CD4-positive, alpha-beta T cell treated with Interleukin-1 beta for 1 hour (primary cell): ENCODE data around the gene SLC44A4.
"Not testable (repeated sequence)": the region's sequence is repeated elsewhere in the genome, so short reads cannot be mapped to it uniquely, and the experiment has no call there.

ENCODE experiments used
- DNase-seq, 2 donors: peaks; one replicate each; pipeline ENCODE4 v3.0.0-alpha.2; 2020 to 2022

The SLC44A4 gene

DNA sequence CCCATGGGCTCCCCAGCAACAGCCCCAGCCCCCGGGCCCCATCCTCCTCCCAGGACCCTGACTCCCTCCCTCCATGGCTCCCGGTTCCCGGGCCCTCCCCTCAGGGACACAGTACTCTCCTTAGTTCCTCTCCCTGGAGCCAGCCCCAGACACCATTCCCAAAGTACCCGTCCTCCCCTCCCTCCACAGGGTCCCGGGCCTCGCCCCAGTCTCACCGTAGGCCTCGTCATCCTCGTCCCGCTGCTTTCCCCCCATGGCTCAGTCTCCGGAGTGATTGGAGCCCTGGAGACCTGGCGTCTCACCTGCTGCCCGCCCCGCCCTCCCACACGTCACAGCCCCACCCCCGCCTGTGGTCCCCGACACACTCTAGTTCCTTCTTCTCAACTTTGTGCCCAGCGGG, at the start of gene SLC44A4:
SLC44A4 (minus strand) TSS at position 272 of the 400 bp plus-strand sequence; CDS start at position 255, 17 bp downstream.
- DNase-seq, result no peak

DNA sequence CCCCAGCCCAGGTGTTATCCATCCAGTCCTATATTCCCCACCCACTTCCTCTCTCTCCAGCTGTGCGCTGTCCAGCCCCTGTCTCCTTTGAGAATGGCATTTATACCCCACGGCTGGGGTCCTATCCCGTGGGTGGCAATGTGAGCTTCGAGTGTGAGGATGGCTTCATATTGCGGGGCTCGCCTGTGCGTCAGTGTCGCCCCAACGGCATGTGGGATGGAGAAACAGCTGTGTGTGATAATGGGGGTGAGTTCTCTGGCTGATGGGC, 49.8 kb upstream of the SLC44A4 start:
- DNase-seq, result no peak

DNA sequence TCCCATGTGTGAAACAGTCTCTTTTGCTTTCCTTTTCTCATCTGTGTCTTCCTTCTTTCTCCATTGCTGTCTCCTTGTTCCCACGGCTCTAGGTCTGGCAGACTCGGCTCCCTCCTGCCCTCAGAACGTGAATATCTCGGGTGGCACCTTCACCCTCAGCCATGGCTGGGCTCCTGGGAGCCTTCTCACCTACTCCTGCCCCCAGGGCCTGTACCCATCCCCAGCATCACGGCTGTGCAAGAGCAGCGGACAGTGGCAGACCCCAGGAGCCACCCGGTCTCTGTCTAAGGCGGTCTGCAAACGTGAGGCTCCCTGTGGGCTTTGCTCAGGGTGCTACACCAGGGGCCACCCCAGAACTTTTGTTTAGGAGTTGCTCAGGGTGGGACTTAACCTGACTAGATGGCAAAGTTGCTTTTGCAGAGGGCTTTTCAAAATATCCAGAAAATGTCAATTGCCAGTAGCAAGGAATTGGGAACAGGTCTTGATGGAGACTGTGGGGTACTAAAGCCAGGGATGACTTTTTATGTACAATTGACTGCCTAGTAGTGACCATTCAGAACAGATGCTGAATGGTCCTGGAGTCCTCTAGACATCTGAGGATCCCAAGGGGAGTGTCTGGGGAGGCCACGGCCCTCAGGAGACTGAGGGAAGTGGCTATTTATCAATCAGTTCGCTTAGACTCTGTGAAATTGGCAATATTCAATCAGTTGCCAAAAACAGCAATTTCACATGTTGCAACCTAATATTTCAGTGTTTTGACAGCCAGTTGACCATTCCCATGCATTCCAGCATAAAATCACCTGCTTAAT, 49.3 kb upstream of the SLC44A4 start:
- no peak for DNase-seq

DNA sequence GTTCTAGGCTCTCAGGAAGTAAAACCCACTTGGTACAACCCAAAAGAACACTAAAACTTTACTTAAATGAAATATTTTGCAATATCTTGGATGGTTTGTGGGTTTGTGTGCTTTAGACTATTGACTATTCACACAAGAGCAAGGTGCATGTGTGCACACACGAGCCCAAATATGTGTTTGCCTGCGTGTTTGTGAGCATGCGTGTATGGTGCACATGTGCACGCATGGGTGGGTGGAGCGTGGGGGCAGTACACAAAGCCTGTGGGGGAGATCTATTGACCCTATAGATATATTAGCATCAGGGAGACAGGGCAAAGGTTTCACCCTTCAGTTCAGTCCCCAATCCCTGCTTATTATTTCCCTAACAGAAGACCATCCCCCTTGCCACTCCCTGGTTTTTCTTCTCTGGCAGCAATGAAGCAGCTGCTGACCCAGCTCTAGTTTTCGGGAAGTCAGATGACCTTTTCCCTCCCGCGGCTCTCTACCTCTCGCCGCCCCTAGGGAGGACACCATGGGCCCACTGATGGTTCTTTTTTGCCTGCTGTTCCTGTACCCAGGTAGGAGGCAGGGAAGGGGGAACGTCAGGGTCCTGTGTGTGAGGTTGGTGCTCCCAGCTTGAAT, 48.6 kb upstream of the SLC44A4 start, which contains the start of gene C2:
C2 (plus strand) TSS at position 476 of the 621 bp plus-strand sequence; CDS start at position 512, 36 bp downstream.
- no peak for DNase-seq

DNA sequence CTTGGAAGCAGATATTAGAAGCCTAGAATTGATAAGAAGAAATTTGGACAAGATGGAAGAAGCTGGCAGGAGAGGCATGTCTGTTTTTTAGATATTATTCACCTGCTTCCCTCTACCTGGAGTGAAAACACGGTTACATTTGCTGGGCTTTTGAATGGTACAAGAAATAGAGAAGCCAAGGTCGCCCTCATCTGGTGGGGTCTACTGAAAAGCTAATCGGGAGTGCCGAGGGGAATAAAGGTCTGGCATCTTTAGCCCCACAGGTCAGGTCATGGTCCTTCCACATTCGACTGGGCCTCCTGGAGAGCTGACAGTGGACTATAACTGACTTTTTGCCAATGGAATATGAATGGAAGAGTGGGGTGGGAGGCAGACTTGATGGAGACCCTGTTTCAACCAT, 44.1 kb upstream of the SLC44A4 start:
- DNase-seq, result no peak

DNA sequence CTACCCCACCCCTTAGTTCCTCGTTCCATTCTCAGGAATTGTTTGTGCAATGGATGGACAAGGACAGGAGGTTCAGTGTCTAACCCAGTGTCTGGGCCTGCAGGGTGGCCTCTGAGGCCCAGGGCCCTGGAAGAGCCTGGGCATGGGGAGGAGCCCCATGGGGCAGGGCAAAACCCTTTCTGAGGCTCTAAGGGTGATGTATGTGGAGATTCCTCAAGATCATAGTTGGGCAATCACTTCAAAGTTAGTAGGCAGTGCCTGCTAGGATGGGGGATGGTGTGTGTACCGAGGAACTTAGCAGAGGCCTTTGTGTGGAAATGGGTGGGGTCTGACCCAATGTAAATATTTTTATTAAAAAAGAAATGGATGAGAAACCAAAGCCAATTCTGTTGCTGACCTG, 42.0 kb upstream of the SLC44A4 start:
- DNase-seq, result no peak

DNA sequence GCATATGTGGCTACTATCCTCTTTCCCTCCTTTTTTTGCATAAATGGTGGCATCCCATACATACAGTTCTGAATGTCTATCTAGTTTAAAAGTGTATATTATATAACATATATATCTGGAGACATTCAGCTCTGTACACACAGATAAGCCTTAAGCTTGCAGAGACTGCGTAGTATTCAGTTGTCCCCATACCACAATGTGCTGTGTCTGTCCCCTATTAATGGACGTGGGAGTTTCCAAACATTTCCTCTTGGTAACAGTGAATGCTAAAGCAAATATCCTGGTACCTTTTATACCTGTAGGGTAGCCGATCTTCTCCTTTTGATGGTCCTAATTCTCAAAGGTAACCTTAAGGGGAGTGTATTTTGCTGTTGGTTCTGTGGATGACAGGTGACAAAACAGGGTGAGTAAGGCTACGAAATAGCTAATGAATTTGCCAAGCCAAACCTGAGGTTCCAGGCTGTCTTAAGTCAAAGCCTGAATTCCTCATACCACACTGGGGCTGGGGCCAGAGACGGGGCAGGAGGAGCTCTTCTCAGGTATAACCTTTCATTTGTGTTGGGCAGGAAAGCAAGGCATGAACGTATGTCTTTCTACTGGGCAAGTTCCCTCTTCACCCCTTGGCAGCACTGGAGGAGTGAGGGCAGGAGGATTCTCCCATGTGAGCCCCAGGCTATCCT, 41.0 kb upstream of the SLC44A4 start:
- DNase-seq, result no peak

DNA sequence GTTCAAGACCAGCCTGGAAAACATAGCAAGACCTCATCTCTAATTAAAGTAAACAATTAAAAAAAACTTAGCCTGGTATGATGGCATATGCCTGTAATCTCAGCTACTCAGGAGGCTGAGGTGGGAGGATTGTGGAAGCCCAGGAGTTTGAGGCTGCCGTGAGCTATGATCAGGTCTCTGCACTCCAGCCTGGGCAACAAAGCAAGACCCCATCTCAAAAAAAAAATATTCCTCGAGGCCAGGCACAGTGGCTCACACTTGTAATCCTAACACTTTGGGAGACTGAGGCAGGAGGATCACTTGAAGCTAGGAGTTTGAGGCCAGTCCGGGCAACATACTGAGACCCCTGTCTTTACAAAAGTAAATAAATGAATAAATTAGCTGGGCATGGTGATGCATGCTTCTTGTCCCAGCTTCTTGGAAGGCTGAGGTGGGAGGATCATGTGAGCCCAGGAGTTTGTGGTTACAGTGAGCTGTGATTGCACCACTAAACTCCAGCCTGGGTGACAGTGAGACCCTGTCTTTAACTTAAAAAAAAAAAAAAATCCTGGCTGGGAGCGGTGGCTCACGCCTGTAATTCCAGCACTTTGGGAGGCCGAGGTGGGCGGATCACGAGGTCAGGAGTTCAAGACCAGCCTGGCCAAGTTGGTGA, 39.4 kb upstream of the SLC44A4 start:
- DNase-seq, result no peak

DNA sequence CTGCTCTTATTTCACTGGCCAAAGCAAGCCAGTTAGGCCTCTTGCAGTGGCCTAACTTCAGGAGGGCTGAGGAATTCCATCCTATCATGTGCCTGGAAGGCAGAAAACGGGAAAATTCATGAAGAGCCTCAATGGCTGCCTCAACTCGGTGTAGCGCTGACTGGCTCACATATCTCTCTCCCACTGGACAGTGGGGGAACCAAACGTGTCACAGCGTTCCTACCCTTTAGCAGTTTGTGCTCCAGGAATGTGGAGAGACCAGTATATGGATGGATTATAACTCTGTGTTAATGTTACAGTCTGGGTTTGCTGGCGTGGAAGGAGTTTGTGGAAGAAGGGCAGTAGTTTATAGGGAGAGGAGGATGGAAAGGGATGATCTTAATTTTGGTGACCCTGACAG, 37.0 kb upstream of the SLC44A4 start:
- no peak for DNase-seq

DNA sequence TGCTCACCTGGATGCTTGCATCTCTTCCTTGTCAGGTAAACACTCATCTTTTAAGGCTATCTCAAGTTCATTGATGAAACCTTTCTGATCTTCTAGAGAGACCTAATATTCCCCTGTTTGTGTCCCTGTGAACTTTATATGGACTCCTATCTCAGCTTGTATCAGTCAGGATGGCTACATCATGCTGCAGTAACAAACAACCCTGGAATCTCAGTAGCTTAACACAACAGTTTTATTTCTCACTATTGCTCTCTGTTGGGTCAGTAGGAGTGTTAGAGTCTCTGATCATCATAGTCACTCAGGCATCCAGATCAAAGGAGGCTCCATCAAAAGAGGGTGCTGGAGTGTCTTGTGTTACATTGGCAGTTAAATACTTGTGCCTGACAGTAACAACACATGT, 36.6 kb upstream of the SLC44A4 start:
- no peak for DNase-seq

DNA sequence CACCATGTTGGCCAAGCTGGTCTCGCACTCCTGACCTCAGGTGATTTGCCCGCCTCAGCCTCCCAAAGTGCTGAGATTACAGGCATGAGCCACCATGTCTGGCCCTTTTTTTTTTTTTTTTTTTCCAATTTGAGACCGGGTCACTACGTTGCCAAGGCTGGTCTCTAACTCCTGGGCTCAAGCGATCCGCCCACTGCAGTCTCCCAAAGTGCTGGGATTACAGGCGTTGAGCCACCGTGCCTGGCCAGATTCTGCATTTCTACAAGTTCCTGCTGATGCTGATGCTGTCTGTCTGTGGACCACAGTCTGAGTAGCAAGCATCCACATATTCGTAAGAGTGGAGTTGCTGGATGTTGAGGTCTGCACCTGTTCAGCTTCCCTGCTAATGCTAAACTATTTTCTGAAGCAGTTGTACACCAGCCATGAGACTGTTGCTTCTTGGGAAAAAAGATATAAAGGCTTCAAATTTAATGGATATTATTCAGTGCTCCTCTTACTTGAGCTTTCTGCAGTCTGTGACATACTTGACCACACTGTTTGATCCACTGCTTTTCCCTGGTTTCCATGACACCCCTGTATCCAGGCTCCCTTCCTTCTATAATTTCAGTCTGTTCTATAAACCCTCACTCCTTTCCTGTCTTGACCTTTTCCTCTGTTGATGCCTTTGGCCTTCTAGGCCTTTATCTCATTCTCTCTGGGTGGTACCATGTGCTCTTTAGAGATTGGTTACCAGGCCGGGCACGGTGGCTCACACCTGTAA, 33.2 kb upstream of the SLC44A4 start:
- no peak for DNase-seq

DNA sequence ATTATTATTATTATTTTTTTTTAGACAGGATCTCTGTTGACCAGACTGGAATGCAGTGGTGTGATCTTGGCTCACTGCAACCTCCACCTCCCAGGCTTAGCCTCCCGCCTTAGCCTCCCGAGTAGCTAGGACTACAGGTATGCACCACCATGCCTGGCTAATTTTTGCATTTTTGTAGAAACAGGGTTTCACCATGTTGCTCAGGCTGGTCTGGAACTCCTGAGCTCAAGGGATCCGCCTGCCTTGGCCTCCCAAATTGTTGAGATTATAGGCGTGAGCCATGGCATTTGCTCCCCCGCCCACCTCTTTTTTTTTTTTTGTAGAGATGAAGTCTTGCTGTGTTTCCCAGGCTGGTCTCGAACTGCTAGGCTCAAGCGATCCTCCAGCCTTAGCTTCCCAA, 30.5 kb upstream of the SLC44A4 start:
- not testable (repeated sequence) for DNase-seq

DNA sequence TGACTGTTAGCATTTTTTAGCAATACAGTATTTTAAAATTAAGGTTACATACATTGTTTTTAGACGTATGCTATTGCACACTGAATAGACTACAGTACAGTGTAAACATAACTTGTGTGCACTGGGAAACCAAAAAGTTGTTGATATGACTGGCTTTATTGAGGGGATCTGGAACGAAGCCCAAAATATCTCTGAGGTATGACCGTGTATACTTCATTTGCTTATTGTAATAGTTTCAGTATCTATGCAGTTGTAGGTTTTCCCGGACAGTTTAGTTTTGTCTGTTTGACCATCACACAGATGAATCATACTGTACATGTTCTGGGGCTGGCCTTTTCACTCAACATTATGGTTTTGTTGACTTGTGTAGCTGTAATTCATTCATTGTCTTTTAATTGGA, 30.0 kb upstream of the SLC44A4 start:
- DNase-seq, result no peak

DNA sequence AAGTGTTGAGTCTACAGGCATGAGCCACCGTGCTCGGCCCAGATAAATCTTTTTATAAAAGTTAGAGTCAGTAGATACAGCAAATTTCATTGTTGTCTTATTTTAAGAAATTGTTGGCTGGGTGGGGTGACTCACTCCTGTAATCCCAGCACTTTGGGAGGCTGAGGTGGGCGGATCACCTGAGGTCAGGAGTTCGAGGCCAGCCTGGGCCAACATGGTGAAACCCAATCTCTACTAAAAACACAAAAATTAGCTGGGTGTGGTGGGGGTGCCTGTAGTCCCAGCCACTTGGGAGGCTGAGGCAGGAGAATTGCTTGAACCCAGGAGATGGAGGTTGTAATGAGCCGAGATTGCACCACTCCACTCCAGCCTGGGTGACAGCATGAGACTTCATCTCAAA, 29.5 kb upstream of the SLC44A4 start:
- DNase-seq, result not testable (repeated sequence)

DNA sequence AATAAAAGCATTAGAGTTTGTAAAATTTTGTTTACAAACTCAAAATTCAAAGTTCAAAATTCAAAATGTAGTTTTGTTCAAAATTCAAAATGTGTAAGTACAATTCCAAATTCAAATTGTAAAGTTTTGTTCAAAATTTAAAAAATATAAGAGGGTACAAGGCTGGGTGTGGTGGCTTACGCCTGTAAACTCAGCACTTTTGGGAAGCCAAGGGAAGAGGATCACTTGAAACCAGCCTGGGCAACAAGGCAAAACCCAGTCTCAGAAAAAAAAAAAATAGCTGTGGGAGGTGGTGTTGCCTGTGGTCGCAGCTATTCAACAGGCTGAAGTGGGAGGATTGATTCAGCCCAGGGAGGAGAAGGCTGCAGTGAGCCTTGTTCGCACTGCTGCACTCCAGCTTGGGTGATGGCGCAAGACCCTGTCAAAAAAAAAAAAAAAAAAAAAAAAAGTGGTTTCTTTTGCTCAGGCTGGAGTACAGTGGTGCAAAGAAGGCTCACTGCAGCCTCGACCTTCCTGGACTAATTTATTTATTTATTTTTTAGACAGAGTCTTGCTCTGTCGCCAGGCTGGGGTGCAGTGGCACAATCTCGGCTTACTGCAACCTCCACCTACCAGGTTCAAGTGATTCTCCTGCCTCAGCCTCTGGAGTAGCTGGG, 28.5 kb upstream of the SLC44A4 start:
- no peak for DNase-seq

DNA sequence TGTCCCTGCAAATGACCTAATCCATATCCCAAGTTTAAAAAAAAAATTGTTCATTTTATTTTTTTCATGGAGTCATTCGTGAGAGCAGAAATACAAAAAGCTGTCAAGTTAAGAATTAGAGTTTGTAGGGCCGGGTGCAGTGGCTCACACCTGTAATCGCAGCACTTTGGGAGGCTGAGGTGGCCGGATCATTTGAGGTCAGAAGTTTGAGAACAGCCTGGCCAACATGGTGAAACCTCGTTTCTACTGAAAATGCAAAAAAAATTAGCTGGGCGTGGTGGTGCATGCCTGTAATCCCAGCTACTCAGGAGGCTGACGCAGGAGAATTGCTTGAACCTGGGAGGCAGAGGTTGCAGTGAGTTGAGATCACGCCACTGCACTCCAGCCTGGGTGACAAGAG, 27.9 kb upstream of the SLC44A4 start:
- not testable (repeated sequence) for DNase-seq

DNA sequence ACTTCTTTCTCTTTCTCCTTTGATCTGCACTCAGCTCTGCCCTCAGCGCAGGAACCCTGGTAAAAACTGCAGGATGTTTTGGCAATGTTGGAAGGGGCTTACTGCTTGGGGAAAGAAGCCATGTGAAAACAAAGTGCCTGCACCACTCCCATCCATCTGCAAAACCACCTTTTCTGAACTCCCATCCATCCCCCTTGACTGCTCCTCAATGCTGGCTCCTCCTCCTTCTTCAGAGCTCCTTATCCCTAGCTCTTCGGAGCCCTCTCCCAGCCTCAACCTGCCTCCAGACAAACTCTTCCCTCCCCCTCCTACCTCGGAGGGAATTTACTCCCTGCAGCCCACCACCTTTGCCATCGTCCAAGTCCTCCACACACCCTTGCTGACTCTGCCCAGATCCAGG, 27.3 kb upstream of the SLC44A4 start:
- no peak for DNase-seq

DNA sequence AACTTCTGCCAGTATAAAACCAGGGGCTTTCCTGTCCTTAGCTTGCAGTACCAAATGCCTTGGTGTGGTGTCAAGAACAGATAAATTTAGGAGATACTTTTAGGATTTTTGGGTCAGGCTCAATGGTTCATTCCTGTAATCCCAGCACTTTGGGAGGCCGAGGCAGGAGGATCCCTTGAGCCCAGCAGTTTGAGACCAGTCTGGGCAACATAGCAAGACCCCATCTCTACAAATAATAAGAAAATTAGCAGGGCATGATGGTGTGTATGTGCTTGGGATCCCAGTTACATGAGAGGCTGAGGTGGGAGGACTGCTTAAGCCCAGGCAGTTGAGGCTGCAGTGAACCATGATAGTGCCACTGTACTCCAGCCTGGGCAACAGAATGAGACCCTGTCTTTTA, 26.2 kb upstream of the SLC44A4 start:
- no peak for DNase-seq

DNA sequence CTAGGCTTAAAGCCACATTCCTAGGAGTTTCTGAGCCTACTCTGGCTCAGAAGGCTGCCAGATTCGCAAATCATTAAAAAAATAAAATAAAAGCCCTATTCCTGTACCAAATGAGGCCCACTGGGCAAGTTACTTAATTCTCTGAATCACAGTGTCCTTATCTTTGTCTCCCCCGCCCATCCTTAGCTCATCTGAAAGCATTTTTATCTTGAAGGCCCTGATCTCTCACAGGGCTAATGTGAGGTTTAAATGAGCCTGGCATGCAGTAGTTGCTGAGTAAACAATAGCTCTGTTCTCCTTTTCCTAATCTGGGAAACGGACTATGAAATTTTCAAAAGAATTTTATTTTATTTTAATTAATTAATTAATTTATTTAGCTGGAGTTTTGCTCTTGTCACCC, 25.2 kb upstream of the SLC44A4 start:
- no peak for DNase-seq

DNA sequence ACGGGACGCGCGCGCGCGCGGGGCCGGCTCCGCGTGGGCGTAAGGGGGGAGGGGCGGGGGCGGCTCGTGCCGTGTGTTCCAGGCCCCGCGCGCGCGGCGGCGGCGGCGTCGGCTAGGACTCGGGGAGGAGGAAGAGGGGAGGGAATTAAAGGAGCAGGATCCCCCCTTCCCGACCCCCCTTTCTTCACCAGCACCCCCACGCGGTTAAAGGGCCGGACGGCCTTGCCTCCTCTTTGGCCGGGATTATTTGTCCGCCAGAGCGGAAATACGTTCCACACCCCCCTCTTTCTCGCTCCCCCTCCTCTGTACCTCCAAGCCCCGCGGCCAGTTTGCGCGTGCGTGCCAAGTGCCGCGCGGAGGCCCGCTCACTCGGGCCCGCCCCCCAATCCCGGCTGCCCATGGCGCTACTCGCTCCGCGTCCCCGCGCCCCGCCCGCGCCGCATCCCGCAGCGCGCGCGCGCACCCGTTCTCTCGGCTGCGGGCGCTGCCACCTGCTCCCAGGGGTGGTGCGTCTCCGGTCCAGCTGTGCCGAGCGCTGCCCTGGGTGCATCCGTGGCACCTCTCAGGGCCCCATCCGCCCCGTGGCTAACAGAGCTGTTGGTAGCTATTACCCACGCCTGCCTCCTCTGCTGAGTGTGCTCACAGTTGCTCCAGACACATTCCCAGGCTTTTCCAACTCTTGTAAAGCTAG, 23.3 kb upstream of the SLC44A4 start, which contains the start of gene ZBTB12:
ZBTB12 (minus strand) TSS at position 134 of the 691 bp plus-strand sequence. CDS start 781 bp downstream, outside the sequence.
- DNase-seq, result peak; percentile 91

DNA sequence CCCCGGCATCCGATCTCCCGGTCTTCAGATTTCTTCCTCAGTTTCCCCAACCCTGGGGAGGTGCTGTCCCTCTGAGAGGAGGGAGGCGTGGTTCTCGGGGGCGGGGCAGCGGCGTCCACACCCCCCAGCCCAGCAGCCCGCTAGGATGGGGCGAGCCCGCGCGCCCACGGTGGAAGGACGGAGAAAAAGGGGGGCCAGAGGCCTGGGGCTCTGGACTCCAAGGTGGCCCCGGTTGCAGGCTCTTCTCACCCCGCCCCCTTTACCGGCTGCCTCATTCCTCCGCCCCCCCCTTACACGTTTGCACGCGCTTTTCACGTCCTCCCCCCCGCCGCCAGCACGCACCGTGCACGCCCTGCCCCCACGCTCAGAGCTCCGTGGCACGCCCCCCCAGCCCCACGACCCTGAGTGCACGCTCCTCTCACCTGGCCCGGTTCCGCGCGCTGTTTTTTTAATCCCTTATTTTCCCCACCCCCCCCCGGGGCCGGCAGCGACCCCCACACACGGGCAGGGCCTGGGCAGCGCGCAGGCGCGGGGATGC, 22.7 kb upstream of the SLC44A4 start:
- DNase-seq, result peak; percentile 59 to 66
